H9 (cell line): Measurements from ENCODE around the gene NDUFB8. TPM values are rescaled to one million over a fixed set of nuclear protein-coding genes. Genes with fewer than 3 reads are reported as not detected.

ENCODE experiments used
- DNase-seq: peaks from one replicate; pipeline ENCODE4 v3.0.0-alpha.2; 2017
- H2AFZ ChIP-seq: one replicate; pipeline ENCODE4 v1.6.1; 2013; ENCODE audit warnings: mild to moderate bottlenecking, low read length, control low read depth, moderate library complexity
- H2AK5ac ChIP-seq: 2 replicates; pipeline ENCODE4 v1.6.1; 2013; ENCODE audit warnings: low read length, control low read depth, mixed read lengths; ENCODE audit not compliant: insufficient read length
- H2BK120ac ChIP-seq: one replicate; pipeline ENCODE4 v1.6.1; 2013; ENCODE audit warnings: low read depth, mild to moderate bottlenecking, low read length, control low read depth, inconsistent platforms; ENCODE audit not compliant: poor library complexity, severe bottlenecking
- H2BK12ac ChIP-seq: 2 replicates; pipeline ENCODE4 v1.6.1; 2013; ENCODE audit warnings: low read length, control low read depth, mixed read lengths, low read depth; ENCODE audit not compliant: insufficient read length
- H2BK15ac ChIP-seq: 2 replicates; pipeline ENCODE4 v1.6.1; 2013; ENCODE audit warnings: low read depth, low read length, control low read depth
- H2BK20ac ChIP-seq: one replicate; pipeline ENCODE4 v1.6.1; 2013; ENCODE audit warnings: low read depth, mild to moderate bottlenecking, low read length, control low read depth, inconsistent platforms; ENCODE audit not compliant: poor library complexity, severe bottlenecking
- H2BK5ac ChIP-seq: 2 replicates; pipeline ENCODE4 v1.6.1; 2013; ENCODE audit warnings: low read length, control low read depth, mixed read lengths; ENCODE audit not compliant: insufficient read length
- H3K14ac ChIP-seq: 2 replicates; pipeline ENCODE4 v1.6.1; 2013; ENCODE audit warnings: low read length, control low read depth; ENCODE audit not compliant: insufficient read depth
- H3K18ac ChIP-seq: 2 replicates; pipeline ENCODE4 v1.6.1; 2013; ENCODE audit warnings: low read depth, mild to moderate bottlenecking, mixed read lengths, low read length, control low read depth; ENCODE audit not compliant: insufficient read length
- H3K23ac ChIP-seq: 2 replicates; pipeline ENCODE4 v1.6.1; 2013; ENCODE audit warnings: low read length, control low read depth, mixed read lengths, low read depth; ENCODE audit not compliant: insufficient read length
- H3K23me2 ChIP-seq: 2 replicates; pipeline ENCODE4 v1.6.1; 2013; ENCODE audit warnings: low read depth, mild to moderate bottlenecking, mixed read lengths, low read length, control low read depth; ENCODE audit not compliant: insufficient read length, poor library complexity, severe bottlenecking
- H3K27ac ChIP-seq: 2 replicates; pipeline ENCODE4 v1.5.1; 2013; ENCODE audit warnings: low read length, control low read depth, mixed read lengths, low read depth; ENCODE audit not compliant: insufficient read length
- H3K27me3 ChIP-seq: 2 replicates; pipeline ENCODE4 v1.6.1; 2013; ENCODE audit warnings: low read length, control low read depth, inconsistent platforms; ENCODE audit not compliant: insufficient read depth
- H3K4ac ChIP-seq: 2 replicates; pipeline ENCODE4 v1.6.1; 2013; ENCODE audit warnings: low read depth, mild to moderate bottlenecking, control low read depth, inconsistent platforms, low read length, moderate library complexity
- H3K4me1 ChIP-seq: 2 replicates; pipeline ENCODE4 v1.6.1; 2013; ENCODE audit warnings: low read length, control low read depth, inconsistent platforms; ENCODE audit not compliant: insufficient read depth
- H3K4me2 ChIP-seq: 2 replicates; pipeline ENCODE4 v1.6.1; 2013; ENCODE audit warnings: low read length, control low read depth, mixed read lengths; ENCODE audit not compliant: insufficient read length, insufficient read depth
- H3K56ac ChIP-seq: 2 replicates; pipeline ENCODE4 v1.6.1; 2013; ENCODE audit warnings: low read depth, mild to moderate bottlenecking, mixed read lengths, low read length, control low read depth; ENCODE audit not compliant: insufficient read length
- H3K79me1 ChIP-seq: 2 replicates; pipeline ENCODE4 v1.6.1; 2013; ENCODE audit warnings: low read depth, mild to moderate bottlenecking, moderate library complexity, low read length, control low read depth, inconsistent platforms; ENCODE audit not compliant: insufficient read depth, poor library complexity, severe bottlenecking
- H3K79me2 ChIP-seq: 2 replicates; pipeline ENCODE4 v1.6.1; 2013; ENCODE audit warnings: low read length, control low read depth, inconsistent platforms; ENCODE audit not compliant: insufficient read depth
- H3K9ac ChIP-seq: 2 replicates; pipeline ENCODE4 v1.6.1; 2013; ENCODE audit warnings: low read length, control low read depth, mixed read lengths; ENCODE audit not compliant: insufficient read length; ENCODE audit errors: extremely low read depth
- H3K9me3 ChIP-seq: one replicate; pipeline ENCODE4 v1.6.1; 2013; ENCODE audit warnings: low read depth, low read length, inconsistent platforms; ENCODE audit not compliant: control insufficient read depth
- H3T11ph ChIP-seq: one replicate; pipeline ENCODE4 v1.6.1; 2013; ENCODE audit warnings: mild to moderate bottlenecking, low read length, control low read depth, inconsistent platforms
- H4K20me1 ChIP-seq: one replicate; pipeline ENCODE4 v1.6.1; 2013; ENCODE audit not compliant: control insufficient read depth, insufficient read length, insufficient read depth
- H4K5ac ChIP-seq: 2 replicates; pipeline ENCODE4 v1.6.1; 2013; ENCODE audit warnings: low read depth, mild to moderate bottlenecking, mixed read lengths, low read length, control low read depth; ENCODE audit not compliant: insufficient read length
- H4K8ac ChIP-seq: replicated peaks from 2 replicates; pipeline ENCODE4 v1.6.1; 2013; ENCODE audit warnings: low read length, control low read depth, mixed read lengths, low read depth; ENCODE audit not compliant: insufficient read length
- H4K91ac ChIP-seq: 2 replicates; pipeline ENCODE4 v1.6.1; 2013; ENCODE audit warnings: low read depth, mild to moderate bottlenecking, moderate library complexity, mixed read lengths, low read length, control low read depth; ENCODE audit not compliant: insufficient read length
- H3K27ac Mint-ChIP-seq, 3 experiments: 2 replicates in 2 of 3; 3 replicates in 1 of 3; pipeline ENCODE4 v1.8.0; 2020 to 2021; ENCODE audit warnings: mixed read lengths in 3 of 3, mild to moderate bottlenecking in 1 of 3, moderate library complexity in 1 of 3
- H3K27me3 Mint-ChIP-seq: 2 replicates; pipeline ENCODE4 v1.8.0; 2021; ENCODE audit warnings: low read depth, mild to moderate bottlenecking, moderate library complexity, mixed read lengths
- H3K36me3 Mint-ChIP-seq, 3 experiments: 2 replicates in 2 of 3; 3 replicates in 1 of 3; pipeline ENCODE4 v1.8.0; 2020 to 2021; ENCODE audit warnings: low read depth in 3 of 3, mixed read lengths in 3 of 3; ENCODE audit not compliant: insufficient read depth in 1 of 3
- H3K4me1 Mint-ChIP-seq, 2 experiments: 2 replicates each; pipeline ENCODE4 v1.8.0; 2020; ENCODE audit warnings: mixed read lengths in 2 of 2
- H3K4me3 Mint-ChIP-seq, 2 experiments: 2 replicates in 1 of 2; 3 replicates in 1 of 2; pipeline ENCODE4 v1.8.0; 2020 to 2021; ENCODE audit warnings: mild to moderate bottlenecking in 2 of 2, mixed read lengths in 2 of 2, moderate library complexity in 1 of 2
- H3K9me3 Mint-ChIP-seq, 2 experiments: 2 replicates in 1 of 2; 3 replicates in 1 of 2; pipeline ENCODE4 v1.8.0; 2020; ENCODE audit warnings: mild to moderate bottlenecking in 2 of 2, mixed read lengths in 2 of 2, moderate library complexity in 1 of 2
- CTCF ChIP-seq: fragments of 200-600 bp; sonication (generic); conservative IDR thresholded peaks from 3 replicates; pipeline ENCODE4 v1.8.0; 2021; ENCODE audit warnings: antibody characterized with exemption, mild to moderate bottlenecking
- WGBS: extraction: QIAGEN DNeasy Blood & Tissue Kit; methylation state at CpG from one replicate; pipeline ENCODE4 v1.1.7; 2013; ENCODE audit warnings: missing lambda C conversion rate, low lambda C conversion rate, mixed read lengths; ENCODE audit not compliant: insufficient read length; ENCODE audit errors: extremely low coverage; 5-methylcytosine and 5-hydroxymethylcytosine counted together
- total RNA-seq: library from RNA; stranded (reverse); gene quantifications from 2 replicates; pipeline ENCODE4 v1.2.1, GENCODE V29; 2021

Gene NDUFB8
- total RNA-seq, 1 experiment from 2014 or later: 205 TPM

DNA sequence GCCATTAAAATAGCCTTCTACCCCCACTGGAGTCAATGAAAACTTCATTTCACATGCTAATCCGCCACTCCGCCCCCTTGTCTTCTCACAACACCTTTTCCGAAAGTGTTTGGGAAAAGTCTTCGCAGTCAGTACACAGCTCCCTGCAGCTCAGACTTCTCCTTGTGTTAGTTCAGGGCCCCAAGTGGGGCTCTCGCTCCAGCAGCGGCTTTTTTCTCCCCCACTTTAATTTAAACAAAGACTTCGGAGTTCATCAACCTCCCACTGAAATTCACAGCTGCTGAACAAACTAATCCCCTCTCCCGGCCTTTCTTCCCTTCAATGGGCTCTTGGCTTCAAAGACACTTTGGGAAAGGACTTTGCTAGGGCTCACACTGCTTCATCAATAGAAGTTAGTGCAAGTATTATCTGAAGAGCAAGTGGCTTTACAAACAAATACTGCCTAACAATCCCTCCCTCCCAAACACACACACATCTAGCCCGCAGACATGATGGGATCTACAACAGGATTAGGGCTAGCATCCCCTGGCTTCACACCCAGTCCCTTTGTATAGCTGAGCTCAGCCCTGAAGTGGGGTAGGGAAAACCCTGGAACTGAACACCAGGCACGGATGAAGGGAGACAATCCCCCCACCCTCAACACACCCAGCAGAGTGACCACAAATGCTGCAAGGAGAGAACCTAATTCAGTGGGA is 43.7 kb downstream of the NDUFB8 start:
- Histone ChIP-seq H3K23me2 (peaks cover 8% of the 10 kb centered on the region), H2BK12ac (no peak overlapping the region), H3K23ac (no peak overlapping the region), H4K8ac (no peak overlapping the region), H4K20me1 (no peaks in the 10 kb centered on the region), H3K4ac (no peak overlapping the region), H3K9ac (no peak overlapping the region), H3K4me1 (peaks cover 7% of the 10 kb centered on the region), H3K18ac (no peak overlapping the region), H3K9me3 (no peaks in the 10 kb centered on the region), H3K56ac (no peak overlapping the region), H4K91ac (no peak overlapping the region), H3K79me1 (no peaks in the 10 kb centered on the region), H3K27ac (no peak overlapping the region), H3K79me2 (no peaks in the 10 kb centered on the region), H4K5ac (no peak overlapping the region), H3K27me3 (peaks cover 65% of the 10 kb centered on the region), H2AK5ac (no peak overlapping the region), H2AFZ (no peak overlapping the region), H2BK5ac (no peak overlapping the region), H3T11ph (no peak overlapping the region), H2BK15ac (no peak overlapping the region), H2BK120ac (no peak overlapping the region), H2BK20ac (no peak overlapping the region), H3K14ac (no peak overlapping the region), H3K4me2 (peak overlapping the region; percentile 50)
- H3K4me3 Mint-ChIP-seq: peak overlapping the region; percentile 24 to 65; a peak in 4 of 5 replicates
- TF ChIP-seq CTCF: no peak
- no CpG with 5 or more reads among the region's 10 CpGs for WGBS
- peaks cover 95% of the 10 kb centered on the region for H3K27me3 Mint-ChIP-seq
- H3K4me1 Mint-ChIP-seq: peaks cover 50 to 52% of the 10 kb centered on the region in 2 experiments
- peak; percentile 52 for DNase-seq
- H3K36me3 Mint-ChIP-seq: peaks cover 8 to 25% (median 19%) of the 10 kb centered on the region in 3 experiments
- H3K9me3 Mint-ChIP-seq: peaks cover 0 to 6% of the 10 kb centered on the region in 2 experiments; a peak in 2 of 5 replicates
- peak overlapping the region; percentile 41 to 87 (median 78); a peak in 3 of 7 replicates for H3K27ac Mint-ChIP-seq
